Astrocyte (in vitro differentiated cells and primary cell): Measurements from ENCODE around the gene MPC1. TPM values are rescaled to one million over a fixed set of nuclear protein-coding genes. Genes with fewer than 3 reads are reported as not detected.

ENCODE experiments used
- DNase-seq: peaks from one replicate; pipeline ENCODE4 v3.0.0-alpha.2; 2010; ENCODE audit warnings: low read depth
- FAIRE-seq: peaks from 2 replicates; lab custom pipeline; 2011; peaks lifted over from hg19 to GRCh38; lab: Jason Lieb, UNC
- H2AFZ ChIP-seq: 2 replicates; pipeline ENCODE4 v1.6.0; 2012; ENCODE audit warnings: low read depth, low read length, inconsistent platforms
- H3K27ac ChIP-seq: 2 replicates; pipeline ENCODE4 v1.5.1; 2011; ENCODE audit warnings: low read depth, low read length, inconsistent platforms
- H3K27me3 ChIP-seq: 2 replicates; pipeline ENCODE4 v1.6.0; 2011; ENCODE audit warnings: low read length, inconsistent platforms; ENCODE audit not compliant: insufficient read depth
- H3K36me3 ChIP-seq: 2 replicates; pipeline ENCODE4 v1.5.1; 2011; ENCODE audit warnings: low read length, inconsistent platforms; ENCODE audit not compliant: insufficient read depth
- H3K4me1 ChIP-seq: 2 replicates; pipeline ENCODE4 v1.5.1; 2011; ENCODE audit warnings: low read length, inconsistent platforms; ENCODE audit not compliant: insufficient read depth
- H3K4me2 ChIP-seq: 2 replicates; pipeline ENCODE4 v1.6.0; 2012; ENCODE audit warnings: low read length, inconsistent platforms
- H3K4me3 ChIP-seq: 2 replicates; pipeline ENCODE4 v1.5.1; 2011; ENCODE audit warnings: low read depth, mild to moderate bottlenecking, low read length, inconsistent platforms; ENCODE audit not compliant: insufficient read depth
- H3K79me2 ChIP-seq: 2 replicates; pipeline ENCODE4 v1.6.0; 2012; ENCODE audit warnings: mild to moderate bottlenecking, low read length, inconsistent platforms; ENCODE audit not compliant: insufficient read depth
- H3K9ac ChIP-seq: 2 replicates; pipeline ENCODE4 v1.6.0; 2012; ENCODE audit warnings: mild to moderate bottlenecking, low read length, inconsistent platforms
- H3K9me3 ChIP-seq: 2 replicates; pipeline ENCODE4 v1.5.1; 2012; ENCODE audit warnings: low read depth, mild to moderate bottlenecking, low read length, inconsistent platforms; ENCODE audit not compliant: insufficient read depth
- H4K20me1 ChIP-seq: 2 replicates; pipeline ENCODE4 v1.6.0; 2012; ENCODE audit warnings: low read length, inconsistent platforms; ENCODE audit not compliant: insufficient read depth
- H3K27ac Mint-ChIP-seq: one replicate; pipeline ENCODE4 v1.8.0; 2021; ENCODE audit warnings: mild to moderate bottlenecking, mixed read lengths; ENCODE audit not compliant: unreplicated experiment
- H3K27me3 Mint-ChIP-seq: one replicate; pipeline ENCODE4 v1.8.0; 2021; ENCODE audit warnings: low read depth, mixed read lengths; ENCODE audit not compliant: unreplicated experiment
- H3K36me3 Mint-ChIP-seq: one replicate; pipeline ENCODE4 v1.8.0; 2021; ENCODE audit warnings: low read depth, mixed read lengths; ENCODE audit not compliant: unreplicated experiment
- H3K4me1 Mint-ChIP-seq: one replicate; pipeline ENCODE4 v1.8.0; 2021; ENCODE audit warnings: low read depth, mixed read lengths; ENCODE audit not compliant: unreplicated experiment
- H3K4me3 Mint-ChIP-seq: one replicate; pipeline ENCODE4 v1.8.0; 2021; ENCODE audit warnings: mild to moderate bottlenecking, moderate library complexity, mixed read lengths; ENCODE audit not compliant: unreplicated experiment
- H3K9me3 Mint-ChIP-seq: one replicate; pipeline ENCODE4 v1.8.0; 2021; ENCODE audit warnings: mild to moderate bottlenecking, mixed read lengths; ENCODE audit not compliant: unreplicated experiment
- CTCF ChIP-seq: IDR thresholded peaks from 2 replicates; pipeline ENCODE4 v1.5.1; 2011; ENCODE audit warnings: low read depth, mild to moderate bottlenecking, inconsistent platforms, low read length, moderate library complexity; ENCODE audit not compliant: insufficient read depth
- EZH2 ChIP-seq: IDR thresholded peaks from 2 replicates; pipeline ENCODE4 v1.6.1; 2012; ENCODE audit warnings: mild to moderate bottlenecking, low read length, inconsistent platforms; ENCODE audit not compliant: insufficient read depth
- total RNA-seq: library from RNA; stranded (reverse); gene quantifications from 2 replicates; pipeline ENCODE4 v1.2.1, GENCODE V29; 2021

Gene MPC1
- total RNA-seq, 1 donor from 2014 or later, result 47.4 TPM

GRCh38 chr6:166397849-166398248 is 15.1 kb upstream of the MPC1 start:
- Histone ChIP-seq H3K4me1 (no peaks in the 10 kb centered on the region), H3K4me2 (no peak overlapping the region), H3K27ac (no peak overlapping the region), H3K9ac (no peak overlapping the region), H2AFZ (no peak overlapping the region), H4K20me1 (no peaks in the 10 kb centered on the region), H3K79me2 (no peaks in the 10 kb centered on the region), H3K4me3 (no peak overlapping the region), H3K9me3 (peaks cover 5% of the 10 kb centered on the region), H3K36me3 (no peaks in the 10 kb centered on the region), H3K27me3 (peaks cover 6% of the 10 kb centered on the region)
- Mint-ChIP-seq H3K9me3 (peaks cover 5% of the 10 kb centered on the region), H3K4me1 (peaks cover 1% of the 10 kb centered on the region), H3K36me3 (no peaks in the 10 kb centered on the region), H3K27me3 (peaks cover 30% of the 10 kb centered on the region), H3K4me3 (no peak overlapping the region), H3K27ac (no peak overlapping the region)
- FAIRE-seq (no peak), DNase-seq (no peak)
- no peak for TF ChIP-seq EZH2
- TF ChIP-seq CTCF, result no peak

- H3K4me3 ChIP-seq, result no peak overlapping the region
- no peak overlapping the region for H2AFZ ChIP-seq
- FAIRE-seq, result no peak
- H3K79me2 ChIP-seq, result no peaks in the 10 kb centered on the region
- H4K20me1 ChIP-seq, result no peaks in the 10 kb centered on the region
- no peak for TF ChIP-seq EZH2
- no peak for TF ChIP-seq CTCF
- H3K4me1 ChIP-seq, result no peaks in the 10 kb centered on the region
- H3K9ac ChIP-seq, result no peak overlapping the region
- peaks cover 5% of the 10 kb centered on the region for H3K9me3 Mint-ChIP-seq
- peaks cover 13% of the 10 kb centered on the region for H3K27me3 ChIP-seq
- H3K36me3 ChIP-seq, result no peaks in the 10 kb centered on the region
- no peak overlapping the region for H3K27ac ChIP-seq
- H3K4me3 Mint-ChIP-seq, result no peak overlapping the region
- H3K27ac Mint-ChIP-seq, result no peak overlapping the region
- H3K9me3 ChIP-seq, result peaks cover 5% of the 10 kb centered on the region
- peaks cover 35% of the 10 kb centered on the region for H3K27me3 Mint-ChIP-seq
- no peaks in the 10 kb centered on the region for H3K4me1 Mint-ChIP-seq
- DNase-seq, result no peak
- H3K36me3 Mint-ChIP-seq, result no peaks in the 10 kb centered on the region
- H3K4me2 ChIP-seq, result no peak overlapping the region
These were observed 13.0 kb upstream of the MPC1 start for GRCh38 chr6:166395778-166396177.

- Mint-ChIP-seq H3K27me3 (peaks cover 39% of the 10 kb centered on the region), H3K4me1 (no peaks in the 10 kb centered on the region), H3K27ac (no peak overlapping the region), H3K9me3 (peaks cover 5% of the 10 kb centered on the region), H3K36me3 (no peaks in the 10 kb centered on the region), H3K4me3 (no peak overlapping the region)
- Histone ChIP-seq H3K79me2 (no peaks in the 10 kb centered on the region), H3K27ac (no peak overlapping the region), H3K4me1 (no peaks in the 10 kb centered on the region), H3K4me3 (no peak overlapping the region), H3K27me3 (peaks cover 14% of the 10 kb centered on the region), H3K9ac (no peak overlapping the region), H3K36me3 (no peaks in the 10 kb centered on the region), H4K20me1 (no peaks in the 10 kb centered on the region), H3K9me3 (peaks cover 5% of the 10 kb centered on the region), H3K4me2 (no peak overlapping the region), H2AFZ (no peak overlapping the region)
- TF ChIP-seq EZH2, result no peak
- TF ChIP-seq CTCF, result no peak
- DNase-seq (no peak), FAIRE-seq (no peak)
These were observed 12.6 kb upstream of the MPC1 start for GRCh38 chr6:166395351-166395750.
